HepG2 (cell line): ENCODE measurements around the gene PSORS1C1. TPM values are rescaled to one million over a fixed set of nuclear protein-coding genes. Genes with fewer than 3 reads are reported as not detected.

Experiments used
- ATAC-seq: fragments of 200-7000 bp; cut with Tn5 transposase; 3 replicates; pipeline ENCODE4 v1.9.1; 2020; ENCODE audit warnings: mild to moderate bottlenecking, moderate library complexity
- BruUV-seq: library from RNA; stranded (reverse); fragments of 400-500 nt; replicated peaks from 2 replicates; lab custom pipeline; 2021; lab: Mats Ljungman, UMichigan
- CTCF ChIA-PET: fragments of 300-600 bp; formaldehyde crosslinking; extraction: SDS; loops from one replicate; lab custom pipeline; 2021; ENCODE audit warnings: low total read pairs, inconsistent platforms, low intra/inter-chr PET ratio; lab: Yijun Ruan, JAX
- POLR2A ChIA-PET: fragments of 350-600 bp; sonication (Branson Sonifier 250); formaldehyde crosslinking; loops from one replicate; lab custom pipeline; 2020; ENCODE audit warnings: antibody characterized with exemption, inconsistent platforms; lab: Yijun Ruan, JAX
- DNase-seq: peaks from one replicate; pipeline ENCODE4 v3.0.0-alpha.2; 2015; ENCODE audit warnings: low spot score
- FAIRE-seq: peaks from 3 replicates; lab custom pipeline; 2011; peaks lifted over from hg19 to GRCh38; lab: Jason Lieb, UNC
- H2AFZ ChIP-seq: one replicate; pipeline ENCODE4 v1.6.1; 2011; ENCODE audit warnings: low read length, inconsistent platforms
- H3K27ac ChIP-seq: fragments of 300-600 bp; 3 replicates; pipeline ENCODE4 v1.8.0; 2011; ENCODE audit warnings: mixed run types, mild to moderate bottlenecking, mixed read lengths, low read length, inconsistent platforms; ENCODE audit not compliant: insufficient read depth; ENCODE audit errors: extremely low read length
- H3K27me3 ChIP-seq, 2 experiments: fragments of 200-600 bp in 1 of 2; 2 replicates in 1 of 2; 3 replicates in 1 of 2; pipeline versions ENCODE4 v1.6.0 to v1.8.0; 2011; ENCODE audit warnings: low read length in 2 of 2, mild to moderate bottlenecking in 2 of 2, moderate library complexity in 2 of 2, inconsistent platforms in 1 of 2; ENCODE audit not compliant: insufficient read depth in 2 of 2, control insufficient read depth in 1 of 2
- H3K36me3 ChIP-seq, 2 experiments: fragments of 200-600 bp in 1 of 2; replicated peaks in 1 of 2; 2 replicates in 1 of 2; 3 replicates in 1 of 2; pipeline versions ENCODE4 v1.5.1 to v1.8.0; 2011; ENCODE audit warnings: low read length in 2 of 2, inconsistent platforms in 1 of 2; ENCODE audit not compliant: insufficient read depth in 2 of 2, control insufficient read depth in 1 of 2
- H3K4me1 ChIP-seq: 2 replicates; pipeline ENCODE4 v1.5.1; 2012; ENCODE audit warnings: low read length, inconsistent platforms; ENCODE audit not compliant: insufficient read depth
- H3K4me2 ChIP-seq: 2 replicates; pipeline ENCODE4 v1.6.0; 2011; ENCODE audit warnings: low read depth, low read length, inconsistent platforms
- H3K4me3 ChIP-seq, 3 experiments: fragments of 200-600 bp in 1 of 3; sonication (generic), shearing (Covaris generic) in 1 of 3; replicated peaks in 1 of 3; 2 replicates each; pipeline ENCODE4 v1.5.1; 2011 to 2016; ENCODE audit warnings: low read length in 3 of 3, inconsistent platforms in 2 of 3, low read depth in 2 of 3, mild to moderate bottlenecking in 2 of 3, control low read depth in 1 of 3, mixed read lengths in 1 of 3; ENCODE audit not compliant: insufficient read depth in 1 of 3
- H3K79me2 ChIP-seq: one replicate; pipeline ENCODE4 v1.6.1; 2011; ENCODE audit warnings: low read length, inconsistent platforms; ENCODE audit not compliant: insufficient read depth
- H3K9ac ChIP-seq: 2 replicates; pipeline ENCODE4 v1.6.0; 2011; ENCODE audit warnings: mild to moderate bottlenecking, low read depth, low read length, inconsistent platforms; ENCODE audit not compliant: insufficient read depth
- H3K9me3 ChIP-seq: 2 replicates; pipeline ENCODE4 v1.5.1; 2012; ENCODE audit warnings: mild to moderate bottlenecking, low read length
- H4K20me1 ChIP-seq: 2 replicates; pipeline ENCODE4 v1.6.0; 2011; ENCODE audit warnings: inconsistent platforms, mild to moderate bottlenecking, low read length, moderate library complexity; ENCODE audit not compliant: insufficient read depth
- AKNA ChIP-seq: sonication (generic); formaldehyde crosslinking; IDR thresholded peaks from 2 replicates; pipeline ENCODE4 v1.4.0; 2020; ENCODE audit warnings: missing genetic modification reagents, borderline replicate concordance
- CTCF ChIP-seq: sonication (generic); formaldehyde crosslinking; IDR thresholded peaks from 2 replicates; pipeline ENCODE4 v1.5.0; 2020; ENCODE audit warnings: mild to moderate bottlenecking, missing genetic modification reagents, moderate library complexity
- HIVEP1 ChIP-seq: sonication (generic); formaldehyde crosslinking; IDR thresholded peaks from 2 replicates; pipeline ENCODE4 v1.4.0; 2020; ENCODE audit warnings: mild to moderate bottlenecking, missing genetic modification reagents
- HNRNPK ChIP-seq: fragments of 200-400 bp; formaldehyde crosslinking; IDR thresholded peaks from 2 replicates; pipeline ENCODE4 v1.6.1; 2018; ENCODE audit warnings: low read length, low read depth, moderate library complexity, mild to moderate bottlenecking; ENCODE audit not compliant: poor library complexity, severe bottlenecking
- NAIF1 ChIP-seq: sonication (generic); formaldehyde crosslinking; IDR thresholded peaks from 2 replicates; pipeline ENCODE4 v1.5.0; 2020; ENCODE audit warnings: mild to moderate bottlenecking, missing genetic modification reagents, borderline replicate concordance
- NFYC ChIP-seq: IDR thresholded peaks from 2 replicates; pipeline ENCODE4 v1.6.1; 2016; ENCODE audit warnings: missing genetic modification reagents, missing compliant biosample characterization
- PHF8 ChIP-seq: sonication (generic); formaldehyde crosslinking; IDR thresholded peaks from 2 replicates; pipeline ENCODE4 v1.5.0; 2020; ENCODE audit warnings: missing genetic modification reagents
- RAD21 ChIP-seq: fragments of 450-650 bp; formaldehyde crosslinking; IDR thresholded peaks from 2 replicates; pipeline ENCODE4 v1.5.0; 2020; ENCODE audit warnings: mild to moderate bottlenecking
- RNF2 ChIP-seq: fragments of 450-650 bp; conservative IDR thresholded peaks from 2 replicates; pipeline ENCODE4 v1.6.1; 2016; ENCODE audit warnings: low read depth
- STAG1 ChIP-seq: sonication (generic); formaldehyde crosslinking; IDR thresholded peaks from 2 replicates; pipeline ENCODE4 v1.4.0; 2020; ENCODE audit warnings: missing genetic modification reagents
- THAP8 ChIP-seq: sonication (generic); formaldehyde crosslinking; IDR thresholded peaks from 2 replicates; pipeline ENCODE4 v1.5.1; 2020; ENCODE audit warnings: missing genetic modification reagents, mild to moderate bottlenecking, borderline replicate concordance
- XRCC5 ChIP-seq: fragments of 200-400 bp; formaldehyde crosslinking; optimal IDR thresholded peaks from 2 replicates; pipeline ENCODE3; 2017; ENCODE audit warnings: mild to moderate bottlenecking, low read length
- ZBTB38 ChIP-seq: sonication (generic); formaldehyde crosslinking; IDR thresholded peaks from 2 replicates; pipeline ENCODE4 v1.5.1; 2020; ENCODE audit warnings: mild to moderate bottlenecking, missing genetic modification reagents
- ZFP37 ChIP-seq: sonication (generic); formaldehyde crosslinking; IDR thresholded peaks from 2 replicates; pipeline ENCODE4 v1.4.0; 2020; ENCODE audit warnings: missing genetic modification reagents, borderline replicate concordance
- ZNF331 ChIP-seq: sonication (generic); formaldehyde crosslinking; IDR thresholded peaks from 2 replicates; pipeline ENCODE4 v1.4.0; 2020; ENCODE audit warnings: missing genetic modification reagents
- ZNF577 ChIP-seq: sonication (generic); formaldehyde crosslinking; IDR thresholded peaks from 2 replicates; pipeline ENCODE4 v1.4.0; 2020; ENCODE audit warnings: mild to moderate bottlenecking, low read depth, missing genetic modification reagents, borderline replicate concordance
- ZNF777 ChIP-seq: sonication (generic); formaldehyde crosslinking; IDR thresholded peaks from 2 replicates; pipeline ENCODE4 v1.4.0; 2020; ENCODE audit warnings: missing genetic modification reagents
- ZSCAN31 ChIP-seq: sonication (generic); formaldehyde crosslinking; IDR thresholded peaks from 2 replicates; pipeline ENCODE4 v1.5.0; 2020; ENCODE audit warnings: low read depth, mild to moderate bottlenecking, missing genetic modification reagents
- WGBS: methylation state at CpG from one replicate; pipeline ENCODE4 v1.1.6; 2017; ENCODE audit warnings: low lambda C conversion rate; 5-methylcytosine and 5-hydroxymethylcytosine counted together
- in situ Hi-C: cut with HindIII; loops from 2 replicates; pipeline ENCODE4 v1.10.0; 2017; ENCODE audit warnings: low pct_unique_long_range_greater_than_20kb; ENCODE audit not compliant: extremely low pct_ligation_motif_present
- intact Hi-C: fragments of 100-400 bp; cut with micrococcal nuclease; formaldehyde crosslinking; loops from one replicate; pipeline ENCODE4 v1.10.0; 2022; ENCODE audit not compliant: unreplicated experiment
- polyA plus RNA-seq, 8 experiments: library from polyadenylated mRNA; depleted of rRNA in 3 of 8; stranded (reverse) in 7 of 8; unstranded in 1 of 8; fragments of >200 nt; fragmentation: Illumina TruSeq in 4 of 8; extraction: Trizol in 4 of 8; gene quantifications; 2 replicates each; pipeline versions ENCODE4 v1.2.1 to v1.2.3, GENCODE V29; 2011 to 2016; ENCODE audit warnings: low read depth in 4 of 8, missing spikeins in 1 of 8, mixed read lengths in 1 of 8; ENCODE audit not compliant: insufficient read depth in 1 of 8
- total RNA-seq, 5 experiments: library from RNA; depleted of rRNA; stranded (reverse); fragments of >200 nt; fragmentation: Illumina TruSeq; extraction: Trizol; gene quantifications; 2 replicates each; pipeline ENCODE4 v1.2.3, GENCODE V29; 2016; ENCODE audit warnings: low read depth in 1 of 5

The PSORS1C1 gene
- total and polyA plus RNA-seq, 2 of the 13 experiments (the other 11 are each of a cell fraction or from before 2014, with no cell fraction given), result 0.01 to 0.02 TPM

- ATAC-seq, result peak; percentile 65
- Histone ChIP-seq H3K4me1 (peaks cover under 1% of the 10 kb centered on the region; the same call in 1 of the 2 replicates), H3K27me3 (peaks cover 0 to 37% of the 10 kb centered on the region in 2 experiments; a peak in 3 of 5 replicates), H3K79me2 (no peaks in the 10 kb centered on the region), H3K4me3 (no peak overlapping the region), H3K9ac (no peak overlapping the region), H4K20me1 (no peaks in the 10 kb centered on the region), H2AFZ (no peak overlapping the region), H3K9me3 (no peaks in the 10 kb centered on the region), H3K27ac (no peak overlapping the region), H3K36me3 (no peaks in the 10 kb centered on the region), H3K4me2 (no peak overlapping the region)
- FAIRE-seq, result peak; percentile 91
- intact Hi-C loops (no loop called here), in situ Hi-C loops (no loop called here)
- ChIA-PET CTCF (interaction anchor here (0.8 to 1.5 kb wide), 3 partner anchors 9 to 41 kb away, joined by 3 to 6 read pairs (median 4); no protein-coding TSS in a partner anchor), POLR2A (no interaction called here)
- WGBS, result 2% methylated on average over 8 of the region's 8 CpGs
- DNase-seq, result peak; percentile 48
- no TSS peak for BruUV-seq
- TF ChIP-seq RAD21 (CRISPR knock-in tag) (0 out of 2 replicates have a peak, but pooled peaks have one; percentile 36), THAP8 (CRISPR knock-in tag) (no peak), XRCC5 (peak; percentile 60), ZSCAN31 (no peak), ZNF777 (CRISPR knock-in tag) (no peak), HNRNPK (peak; percentile 59), AKNA (CRISPR knock-in tag) (no peak), ZBTB38 (CRISPR knock-in tag) (no peak), HIVEP1 (CRISPR knock-in tag) (no peak), ZNF577 (0 out of 2 replicates have a peak, but pooled peaks have one; percentile 39), RNF2 (0 out of 2 replicates have a peak, but pooled peaks have one; percentile 35), ZNF331 (peak; percentile 22; the same call in 1 of the 2 replicates), NAIF1 (no peak), STAG1 (CRISPR knock-in tag) (peak; percentile 43; the same call in 1 of the 2 replicates), PHF8 (CRISPR knock-in tag) (no peak), CTCF (CRISPR knock-in tag) (peak; percentile 83), NFYC (no peak), ZFP37 (CRISPR knock-in tag) (no peak)
These were observed 13.6 kb downstream of the PSORS1C1 start for GRCh38 chr6:31128093-31128676.
